ENCODE data around the gene ARMC6.

DNA sequence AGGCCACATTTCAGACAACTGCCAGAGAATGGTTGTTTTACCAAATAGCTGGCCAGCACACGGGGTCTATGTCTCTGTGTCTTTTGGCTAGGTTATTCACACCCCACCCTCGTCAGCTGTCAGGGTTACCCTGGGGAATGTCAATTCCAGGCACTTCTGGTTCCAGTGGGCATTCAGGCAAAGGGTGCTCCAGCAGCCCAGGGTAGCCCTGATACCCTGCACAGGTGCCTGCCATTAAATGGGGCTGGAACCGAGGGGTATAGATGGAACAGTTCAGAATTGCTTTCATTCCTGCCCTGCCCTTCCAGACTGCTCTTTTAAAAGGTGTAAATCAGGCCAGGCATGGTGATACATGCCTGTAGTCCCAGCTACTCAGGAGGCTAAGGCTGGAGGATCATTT lies 49.2 kb upstream of the ARMC6 start:
- TF ChIP-seq ZNF629 (tag by site-specific recombination; IDR thresholded peaks at IDR 0.05) (no peak), ZBTB11 (tag by site-specific recombination; conservative IDR thresholded peaks at IDR 0.05; ENCODE audit: low read depth) (no peak), CTCF (tag by site-specific recombination; IDR thresholded peaks at IDR 0.05) (no peak), ZNF404 (tag by site-specific recombination; IDR thresholded peaks at IDR 0.05) (no peak), BCL11A (tag by site-specific recombination; IDR thresholded peaks at IDR 0.05; ENCODE audit: low read depth) (no peak), ZNF664 (tag by site-specific recombination; IDR thresholded peaks at IDR 0.05) (no peak), ZNF530 (tag by site-specific recombination; IDR thresholded peaks at IDR 0.05; ENCODE audit: low read depth) (no peak), SETDB1 (IDR thresholded peaks at IDR 0.05; ENCODE audit: insufficient read length, low read length) (no peak), PATZ1 (tag by site-specific recombination; IDR thresholded peaks at IDR 0.05) (no peak), YY1 (tag by site-specific recombination; IDR thresholded peaks at IDR 0.05) (no peak), ZNF555 (tag by site-specific recombination; conservative IDR thresholded peaks at IDR 0.05) (no peak)
- TF ChIP-seq, protein P1, sequence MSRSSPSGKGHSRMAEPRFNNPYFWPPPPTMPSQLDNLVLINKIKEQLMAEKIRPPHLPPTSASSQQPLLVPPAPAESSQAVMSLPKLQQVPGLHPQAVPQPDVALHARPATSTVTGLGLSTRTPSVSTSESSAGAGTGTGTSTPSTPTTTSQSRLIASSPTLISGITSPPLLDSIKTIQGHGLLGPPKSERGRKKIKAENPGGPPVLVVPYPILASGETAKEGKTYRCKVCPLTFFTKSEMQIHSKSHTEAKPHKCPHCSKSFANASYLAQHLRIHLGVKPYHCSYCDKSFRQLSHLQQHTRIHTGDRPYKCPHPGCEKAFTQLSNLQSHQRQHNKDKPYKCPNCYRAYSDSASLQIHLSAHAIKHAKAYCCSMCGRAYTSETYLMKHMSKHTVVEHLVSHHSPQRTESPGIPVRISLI (tag by site-specific recombination; IDR thresholded peaks at IDR 0.05): no peak
- TF ChIP-seq, protein P2, sequence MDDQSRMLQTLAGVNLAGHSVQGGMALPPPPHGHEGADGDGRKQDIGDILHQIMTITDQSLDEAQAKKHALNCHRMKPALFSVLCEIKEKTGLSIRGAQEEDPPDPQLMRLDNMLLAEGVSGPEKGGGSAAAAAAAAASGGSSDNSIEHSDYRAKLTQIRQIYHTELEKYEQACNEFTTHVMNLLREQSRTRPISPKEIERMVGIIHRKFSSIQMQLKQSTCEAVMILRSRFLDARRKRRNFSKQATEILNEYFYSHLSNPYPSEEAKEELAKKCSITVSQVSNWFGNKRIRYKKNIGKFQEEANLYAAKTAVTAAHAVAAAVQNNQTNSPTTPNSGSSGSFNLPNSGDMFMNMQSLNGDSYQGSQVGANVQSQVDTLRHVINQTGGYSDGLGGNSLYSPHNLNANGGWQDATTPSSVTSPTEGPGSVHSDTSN (CRISPR knock-in tag; IDR thresholded peaks at IDR 0.05): no peak
- TF ChIP-seq, protein P3, sequence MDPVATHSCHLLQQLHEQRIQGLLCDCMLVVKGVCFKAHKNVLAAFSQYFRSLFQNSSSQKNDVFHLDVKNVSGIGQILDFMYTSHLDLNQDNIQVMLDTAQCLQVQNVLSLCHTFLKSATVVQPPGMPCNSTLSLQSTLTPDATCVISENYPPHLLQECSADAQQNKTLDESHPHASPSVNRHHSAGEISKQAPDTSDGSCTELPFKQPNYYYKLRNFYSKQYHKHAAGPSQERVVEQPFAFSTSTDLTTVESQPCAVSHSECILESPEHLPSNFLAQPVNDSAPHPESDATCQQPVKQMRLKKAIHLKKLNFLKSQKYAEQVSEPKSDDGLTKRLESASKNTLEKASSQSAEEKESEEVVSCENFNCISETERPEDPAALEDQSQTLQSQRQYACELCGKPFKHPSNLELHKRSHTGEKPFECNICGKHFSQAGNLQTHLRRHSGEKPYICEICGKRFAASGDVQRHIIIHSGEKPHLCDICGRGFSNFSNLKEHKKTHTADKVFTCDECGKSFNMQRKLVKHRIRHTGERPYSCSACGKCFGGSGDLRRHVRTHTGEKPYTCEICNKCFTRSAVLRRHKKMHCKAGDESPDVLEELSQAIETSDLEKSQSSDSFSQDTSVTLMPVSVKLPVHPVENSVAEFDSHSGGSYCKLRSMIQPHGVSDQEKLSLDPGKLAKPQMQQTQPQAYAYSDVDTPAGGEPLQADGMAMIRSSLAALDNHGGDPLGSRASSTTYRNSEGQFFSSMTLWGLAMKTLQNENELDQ (tag by site-specific recombination; IDR thresholded peaks at IDR 0.05; ENCODE audit: low read depth): no peak

All from HEK293 (cell line).